ENCODE data around the gene BRPF1.
A peak's percentile ranks its signal among the peaks of the same experiment; 100 is the strongest.

Gene BRPF1

DNA sequence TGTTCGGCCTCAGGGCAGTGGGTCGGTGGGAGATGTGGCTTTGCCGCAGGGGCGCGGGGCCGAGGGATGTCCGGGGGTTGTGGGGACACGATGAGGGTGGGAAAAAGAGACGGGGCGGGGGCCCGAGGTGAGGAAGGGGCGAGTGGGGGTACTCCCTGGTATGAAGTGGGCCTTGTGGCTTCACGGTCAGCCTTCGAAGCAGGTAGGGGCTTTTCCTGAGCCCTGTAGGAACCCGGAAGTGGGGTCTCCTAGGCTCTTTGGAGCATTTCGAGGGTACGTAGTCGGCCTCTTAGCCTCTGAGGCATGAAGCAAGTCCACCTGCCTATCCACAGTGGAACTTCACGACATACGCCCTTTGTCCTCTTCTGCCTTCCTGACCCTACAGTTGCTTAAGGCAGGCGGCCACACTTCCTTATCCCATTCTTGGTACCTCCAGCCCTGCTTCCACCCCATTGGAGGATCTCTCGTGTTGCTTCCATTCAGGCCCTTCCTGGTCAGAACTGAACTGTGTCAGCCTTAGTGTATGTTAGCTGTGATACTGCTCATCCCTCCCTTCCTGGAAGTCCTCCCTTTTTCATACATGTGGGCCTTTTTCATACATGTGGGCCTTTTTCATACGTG, 61.7 kb downstream of the BRPF1 start:
- TF ChIP-seq, protein P1, sequence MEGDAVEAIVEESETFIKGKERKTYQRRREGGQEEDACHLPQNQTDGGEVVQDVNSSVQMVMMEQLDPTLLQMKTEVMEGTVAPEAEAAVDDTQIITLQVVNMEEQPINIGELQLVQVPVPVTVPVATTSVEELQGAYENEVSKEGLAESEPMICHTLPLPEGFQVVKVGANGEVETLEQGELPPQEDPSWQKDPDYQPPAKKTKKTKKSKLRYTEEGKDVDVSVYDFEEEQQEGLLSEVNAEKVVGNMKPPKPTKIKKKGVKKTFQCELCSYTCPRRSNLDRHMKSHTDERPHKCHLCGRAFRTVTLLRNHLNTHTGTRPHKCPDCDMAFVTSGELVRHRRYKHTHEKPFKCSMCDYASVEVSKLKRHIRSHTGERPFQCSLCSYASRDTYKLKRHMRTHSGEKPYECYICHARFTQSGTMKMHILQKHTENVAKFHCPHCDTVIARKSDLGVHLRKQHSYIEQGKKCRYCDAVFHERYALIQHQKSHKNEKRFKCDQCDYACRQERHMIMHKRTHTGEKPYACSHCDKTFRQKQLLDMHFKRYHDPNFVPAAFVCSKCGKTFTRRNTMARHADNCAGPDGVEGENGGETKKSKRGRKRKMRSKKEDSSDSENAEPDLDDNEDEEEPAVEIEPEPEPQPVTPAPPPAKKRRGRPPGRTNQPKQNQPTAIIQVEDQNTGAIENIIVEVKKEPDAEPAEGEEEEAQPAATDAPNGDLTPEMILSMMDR (IDR thresholded peaks at IDR 0.05; ENCODE audit: low read length, missing control alignments): no peak
- peak overlapping the region; percentile 99 for H3K4me3 ChIP-seq (replicated peaks; ENCODE audit: low read depth, low read length)
- peak; percentile 49 for DNase-seq (ENCODE audit: low read depth)

DNA sequence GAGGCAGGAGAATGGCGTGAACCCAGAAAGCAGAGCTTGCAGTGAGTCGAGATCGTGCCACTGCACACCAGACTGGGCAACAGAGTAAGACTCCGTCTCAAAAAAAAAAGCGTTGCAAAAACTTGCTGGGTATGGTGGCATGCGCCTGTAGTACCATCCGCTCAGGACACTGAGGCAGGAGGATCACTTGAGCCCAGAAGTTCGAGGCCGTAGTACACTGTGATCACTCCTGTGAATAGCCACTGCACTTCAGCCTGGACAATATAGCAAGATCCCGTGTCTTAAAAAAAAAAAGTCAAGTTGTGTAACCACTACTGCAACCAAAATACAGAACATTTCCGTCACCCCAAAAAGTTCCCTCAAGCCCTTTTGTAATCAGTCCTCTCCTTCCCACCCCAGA, 62.9 kb downstream of the BRPF1 start:
- DNase-seq (ENCODE audit: low read depth): no peak
- TF ChIP-seq, protein P1 (IDR thresholded peaks at IDR 0.05; ENCODE audit: low read length, missing control alignments): no peak
- no peak overlapping the region for H3K4me3 ChIP-seq (replicated peaks; ENCODE audit: low read depth, low read length)

DNA sequence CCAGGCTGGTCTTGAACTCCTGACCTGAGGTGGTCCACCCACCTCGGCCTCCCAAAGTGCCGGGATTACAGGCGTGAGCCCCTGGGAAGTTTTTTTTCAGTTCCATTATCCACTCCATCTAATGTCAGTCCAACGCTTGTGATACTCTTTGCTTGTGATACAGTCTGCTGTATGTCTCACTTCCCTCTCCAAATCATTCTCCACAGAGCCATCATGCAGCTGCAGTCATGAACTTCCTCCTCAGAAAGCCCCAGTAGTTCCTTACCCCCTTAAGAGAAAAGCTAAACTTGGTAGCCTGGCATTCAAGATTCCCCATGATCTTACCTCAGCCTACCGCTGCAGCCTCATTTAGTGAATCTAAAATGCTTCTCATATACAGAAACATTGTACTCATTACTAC, 63.7 kb downstream of the BRPF1 start:
- DNase-seq (ENCODE audit: low read depth): no peak
- TF ChIP-seq, protein P1 (IDR thresholded peaks at IDR 0.05; ENCODE audit: low read length, missing control alignments): no peak
- no peak overlapping the region for H3K4me3 ChIP-seq (replicated peaks; ENCODE audit: low read depth, low read length)

DNA sequence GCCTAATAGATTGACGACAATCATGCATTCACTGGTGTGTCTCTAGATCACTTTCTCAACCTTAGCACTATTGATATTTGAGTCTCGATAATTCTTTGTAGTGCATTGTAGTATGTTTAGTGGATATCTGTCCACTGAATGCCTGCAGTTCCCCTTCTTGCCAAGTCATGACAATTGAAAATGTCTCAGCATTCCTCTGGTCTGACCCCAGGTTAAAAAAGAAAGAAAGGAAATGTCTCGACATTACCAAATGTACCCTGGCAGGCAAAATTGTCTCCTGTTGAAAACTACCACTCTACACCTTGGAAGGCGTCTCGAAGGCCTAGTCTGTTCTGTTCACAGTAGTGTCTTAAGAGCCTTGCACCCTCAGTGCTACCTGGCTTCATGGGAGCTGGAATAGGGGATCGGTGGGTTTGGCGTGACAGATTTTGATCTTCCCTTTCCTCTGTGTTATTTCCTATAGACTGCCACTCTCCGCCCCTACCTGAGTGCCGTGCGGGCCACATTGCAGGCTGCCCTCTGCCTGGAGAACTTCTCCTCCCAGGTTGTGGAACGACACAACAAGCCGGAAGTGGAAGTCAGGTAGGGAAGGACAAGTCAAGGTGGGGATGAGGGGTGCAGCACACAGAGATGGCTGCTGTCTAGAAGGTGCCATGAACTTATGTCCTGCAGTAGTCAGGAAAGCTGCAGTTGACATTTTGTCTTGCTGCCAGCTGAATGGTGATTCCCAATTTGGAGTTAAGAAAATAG, 65.8 kb downstream of the BRPF1 start:
- H3K4me3 ChIP-seq (replicated peaks; ENCODE audit: low read depth, low read length): no peak overlapping the region
- DNase-seq (ENCODE audit: low read depth): peak; percentile 67
- TF ChIP-seq, protein P1 (IDR thresholded peaks at IDR 0.05; ENCODE audit: low read length, missing control alignments): no peak
